GM19239 (cell line): Measurements from ENCODE around the gene BPGM.
"Not testable (repeated sequence)": the region's sequence is repeated elsewhere in the genome, so short reads cannot be mapped to it uniquely, and the experiment has no call there.

Experiments
- DNase-seq: peaks from one replicate; pipeline ENCODE4 v3.0.0; 2011; ENCODE audit warnings: low spot score; ENCODE audit not compliant: insufficient read length
- FAIRE-seq: peaks from 2 replicates; lab custom pipeline; 2011; peaks lifted over from hg19 to GRCh38; lab: Jason Lieb, UNC

Gene BPGM

DNA sequence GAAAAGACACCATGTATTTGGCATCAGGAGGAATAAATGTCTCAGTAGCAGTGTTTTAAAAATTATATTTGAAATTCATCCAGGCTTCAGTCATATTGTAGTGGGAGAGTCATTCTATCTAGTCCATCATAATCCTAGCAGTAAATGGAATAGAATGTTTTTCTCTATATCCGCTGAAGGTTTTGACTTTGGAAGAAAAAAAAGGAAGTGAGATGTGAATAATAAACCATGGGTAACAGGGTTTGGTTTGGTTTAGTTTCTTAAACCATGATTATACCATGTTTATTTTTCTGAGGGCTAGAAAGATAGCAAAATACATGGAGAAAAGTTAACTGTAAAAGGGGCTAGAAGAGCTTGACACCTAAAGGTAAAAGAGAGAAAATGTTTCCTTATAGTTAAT is 16.4 kb upstream of the BPGM start:
- no peak for DNase-seq
- no peak for FAIRE-seq

GRCh38 chr7:134630893-134631292 is 15.8 kb upstream of the BPGM start:
- FAIRE-seq (no peak), DNase-seq (no peak)

- DNase-seq (no peak), FAIRE-seq (no peak)
Measured at GRCh38 chr7:134632052-134632451, 14.6 kb upstream of the BPGM start.

DNA sequence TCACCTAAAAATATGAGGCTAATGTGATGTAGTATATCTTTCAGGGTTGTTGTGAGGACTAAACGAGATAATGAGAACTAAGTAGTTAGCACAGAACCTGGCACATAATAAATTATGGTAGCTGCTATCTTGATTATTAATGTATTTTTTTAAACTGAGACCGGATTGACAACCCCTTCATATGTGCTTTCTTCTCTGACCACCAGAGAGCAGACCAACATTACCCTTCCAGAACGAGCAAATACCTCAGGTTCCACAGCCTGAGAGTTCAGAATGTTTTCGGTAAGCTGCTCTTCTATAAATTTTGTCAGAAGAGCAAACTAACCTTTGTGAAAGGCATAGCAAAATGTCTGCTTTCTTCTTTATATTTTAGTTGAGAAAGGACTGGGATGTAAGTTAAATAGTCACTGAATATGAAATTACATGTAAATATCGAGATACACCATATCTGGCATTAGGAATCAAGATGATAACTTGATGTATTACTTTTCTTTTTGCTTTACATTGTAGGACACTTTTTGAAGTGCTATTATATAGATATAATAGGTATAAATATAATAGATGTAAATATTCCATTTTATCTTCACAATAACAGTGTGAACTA is 13.6 kb upstream of the BPGM start:
- FAIRE-seq: peak; percentile 64
- DNase-seq: peak; percentile 16

DNA sequence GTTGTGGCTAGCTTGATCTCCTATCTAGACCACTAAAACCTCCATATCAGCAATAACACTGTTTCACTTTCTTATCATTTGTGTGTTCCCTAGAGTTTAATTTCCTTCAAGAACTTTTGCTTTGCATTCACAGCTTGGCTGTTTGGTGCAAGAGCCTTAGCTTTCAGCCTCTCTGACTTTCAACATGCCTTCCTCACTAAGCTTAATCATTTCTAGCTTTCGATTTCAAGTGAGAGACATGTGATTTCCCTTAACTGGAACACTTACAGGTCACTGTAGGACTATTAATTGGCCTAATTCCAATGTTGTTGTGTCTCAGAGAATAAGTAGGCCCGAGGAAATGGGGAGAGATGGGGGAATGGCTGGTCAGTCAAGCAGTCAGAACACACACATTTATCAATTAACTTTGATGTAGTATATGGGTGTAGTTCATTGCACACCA is 10.6 kb upstream of the BPGM start:
- peak; percentile 98 for FAIRE-seq
- DNase-seq: no peak

- FAIRE-seq: no peak
- DNase-seq: no peak
Measured at GRCh38 chr7:134637441-134637840, 9.2 kb upstream of the BPGM start.

GRCh38 chr7:134637934-134638719 is 8.5 kb upstream of the BPGM start:
- DNase-seq (no peak), FAIRE-seq (no peak)

GRCh38 chr7:134639061-134639460 is 7.6 kb upstream of the BPGM start:
- no peak for DNase-seq

DNA sequence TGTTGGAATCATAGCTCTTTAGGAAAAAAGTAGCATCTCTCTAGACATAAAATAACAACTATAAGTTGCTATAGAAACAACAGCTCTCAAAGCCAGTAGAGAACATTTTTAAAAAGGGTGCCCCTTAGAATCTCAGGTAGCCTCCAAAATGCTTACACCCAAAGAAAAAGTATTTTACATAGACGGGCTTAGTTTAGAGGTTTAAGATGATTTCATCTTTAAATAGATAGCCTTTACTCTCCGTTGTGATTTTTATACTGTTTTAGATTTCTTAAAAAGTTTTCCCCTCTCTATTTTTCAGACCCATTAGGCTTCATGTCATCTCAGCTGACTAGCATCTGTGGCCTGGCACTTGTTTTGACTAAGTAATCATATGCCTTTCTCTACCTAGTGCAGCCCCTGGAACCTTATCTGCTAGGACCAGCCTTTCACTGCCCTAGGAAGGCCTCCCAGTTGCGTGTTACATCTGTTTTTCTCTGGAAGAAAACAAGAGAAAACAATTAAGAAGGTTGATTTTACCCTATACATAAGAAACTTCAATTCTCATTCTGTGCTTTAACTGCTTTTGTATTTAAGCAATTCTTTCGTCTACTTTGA is 6.9 kb upstream of the BPGM start:
- DNase-seq: no peak
- no peak for FAIRE-seq

More at GRCh38 chr7:134639061-134639460, 7.6 kb upstream of the BPGM start:
- no peak for FAIRE-seq

DNA sequence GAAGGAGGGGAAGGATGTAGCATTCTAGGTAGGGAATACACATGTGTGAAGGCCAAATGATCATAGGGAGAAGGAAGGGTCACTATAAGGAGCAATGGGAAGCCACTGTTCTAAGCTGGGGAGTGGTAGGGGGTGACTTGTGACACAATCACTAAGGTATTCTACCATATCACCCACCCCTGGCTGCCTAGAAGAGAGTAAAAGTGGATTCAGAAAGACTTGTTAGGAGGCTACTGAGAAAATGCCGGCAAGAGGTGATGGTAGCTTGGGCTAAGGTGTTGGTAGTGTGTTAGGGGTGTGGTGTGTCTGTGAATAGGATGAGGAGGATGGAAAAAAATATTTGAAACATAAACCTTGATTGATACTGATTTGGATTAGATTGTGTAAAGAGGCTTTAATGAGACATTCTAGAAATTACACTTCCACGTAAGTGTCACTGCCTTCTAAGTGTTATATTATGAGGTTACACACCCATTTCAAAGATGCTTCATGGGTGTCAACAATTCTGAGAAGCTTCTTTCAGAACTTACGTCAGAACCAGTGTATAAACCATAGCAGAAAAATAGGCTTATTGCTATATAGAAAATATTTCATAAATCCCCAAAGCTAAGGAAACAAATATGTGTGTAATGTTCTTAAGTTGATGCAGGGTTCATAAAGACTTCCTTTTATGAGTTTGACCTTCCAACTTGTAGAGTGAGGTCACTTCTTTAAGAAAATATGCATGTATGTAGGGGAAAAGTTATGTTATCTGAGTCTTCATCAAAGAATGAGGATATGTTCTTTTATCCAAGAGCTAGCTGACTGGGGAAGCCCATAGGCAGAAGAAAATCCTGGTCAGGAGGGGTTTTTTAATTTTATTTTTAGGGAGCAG is 5.6 kb upstream of the BPGM start:
- no peak for FAIRE-seq
- no peak for DNase-seq

- FAIRE-seq, DNase-seq: not testable (repeated sequence)
Measured at GRCh38 chr7:134641981-134642380, 4.7 kb upstream of the BPGM start.

DNA sequence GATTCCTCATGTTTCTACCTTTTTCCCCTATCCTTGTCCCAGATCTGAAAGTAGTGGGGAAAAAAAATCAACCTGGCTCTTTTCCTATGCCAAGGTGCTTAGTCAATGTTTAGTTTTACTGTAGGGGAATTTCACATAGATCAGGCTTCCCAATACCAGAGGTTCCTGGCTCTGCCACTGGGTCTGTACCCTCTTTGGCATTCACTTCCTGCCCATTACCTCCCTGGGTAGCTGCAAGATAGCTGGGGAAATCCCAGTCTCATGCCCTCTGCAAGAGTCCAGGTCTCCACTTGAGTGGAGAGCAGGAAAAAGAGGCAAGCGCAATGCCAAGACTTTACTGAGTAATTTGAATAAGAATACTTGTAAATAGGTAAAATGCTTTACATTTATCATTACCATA is 3.5 kb upstream of the BPGM start:
- FAIRE-seq (no peak), DNase-seq (no peak)

GRCh38 chr7:134645478-134645877 is 1.2 kb upstream of the BPGM start:
- DNase-seq: no peak
- peak; percentile 26 for FAIRE-seq

DNA sequence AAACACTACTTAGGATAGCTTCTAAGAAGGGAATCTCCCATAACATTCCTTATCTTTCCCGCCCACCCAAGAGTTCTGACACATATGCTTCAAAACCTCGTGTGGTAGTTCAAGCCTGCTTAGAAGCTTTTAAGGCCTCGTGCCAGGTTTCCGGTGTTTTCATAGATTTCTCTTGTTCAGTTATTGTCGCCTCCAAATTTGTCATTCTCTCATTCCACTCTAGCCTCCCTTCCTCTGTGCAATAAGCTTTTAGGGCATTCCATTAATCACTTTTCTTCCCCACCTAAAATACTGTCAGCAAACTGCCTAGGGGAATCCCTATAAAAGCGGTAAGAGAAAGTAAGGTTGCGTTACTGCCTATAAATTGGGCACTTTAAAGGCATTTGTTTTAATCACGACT is 718 bp upstream of the BPGM start:
- no peak for FAIRE-seq
- no peak for DNase-seq

DNA sequence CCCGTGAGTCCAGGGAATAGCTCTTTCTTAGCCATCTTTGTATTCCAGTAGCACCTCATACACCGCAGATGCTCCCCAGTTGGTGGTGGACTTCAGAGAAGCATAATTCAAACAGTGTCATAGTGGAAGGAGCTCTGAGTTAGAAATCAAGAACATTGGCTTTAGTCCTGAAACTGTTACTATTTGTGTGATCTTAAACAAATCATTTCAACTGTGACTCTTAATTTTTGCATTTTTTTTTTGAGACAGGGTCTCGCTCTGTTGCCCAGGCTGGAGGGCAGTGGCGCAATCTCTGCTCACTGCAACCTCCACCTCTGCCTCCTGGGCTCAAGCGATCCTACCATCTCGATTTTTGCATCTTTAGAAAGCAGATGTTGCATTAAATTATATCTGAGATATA is 1.8 kb downstream of the BPGM start:
- DNase-seq (no peak), FAIRE-seq (no peak)

GRCh38 chr7:134649226-134649775 is 2.6 kb downstream of the BPGM start:
- FAIRE-seq (no peak), DNase-seq (no peak)

GRCh38 chr7:134651991-134652390 is 5.3 kb downstream of the BPGM start:
- DNase-seq: no peak

GRCh38 chr7:134654104-134654775 is 7.6 kb downstream of the BPGM start:
- no peak for DNase-seq
- no peak for FAIRE-seq

More at GRCh38 chr7:134651991-134652390, 5.3 kb downstream of the BPGM start:
- FAIRE-seq: no peak

DNA sequence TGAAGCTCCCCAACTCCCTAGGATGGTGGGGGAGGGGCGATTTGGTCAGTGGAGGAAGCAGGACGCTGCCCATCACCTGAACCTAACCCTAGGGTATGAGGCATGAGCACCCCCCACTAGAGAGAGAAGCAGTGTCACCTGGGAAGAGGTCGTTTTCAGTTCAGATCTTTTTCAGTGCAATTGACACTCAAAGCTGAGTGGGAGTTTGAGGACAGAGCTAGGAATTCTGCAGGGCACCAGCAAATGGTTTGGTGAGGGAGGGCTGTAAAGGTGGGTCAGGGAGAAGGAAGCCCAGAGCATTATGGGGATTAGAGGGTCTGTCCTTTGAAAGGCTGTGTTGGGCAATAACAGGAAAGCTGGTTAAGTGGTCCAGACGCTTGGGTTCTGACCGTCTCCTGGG is 10.9 kb downstream of the BPGM start:
- DNase-seq (no peak), FAIRE-seq (no peak)
